DND-41 (cell line): ENCODE data around the gene DNPH1.

ENCODE experiments used
- EZH2 ChIP-seq: IDR thresholded peaks from 3 replicates; pipeline ENCODE4 v1.6.1; 2012; ENCODE audit warnings: borderline replicate concordance, low read depth, mild to moderate bottlenecking, moderate library complexity, low read length, inconsistent platforms; ENCODE audit not compliant: severe bottlenecking
- TF ChIP-seq, protein P1 (sequence below): IDR thresholded peaks from 2 replicates; pipeline ENCODE4 v1.5.1; 2012; ENCODE audit warnings: borderline replicate concordance, low read length, moderate library complexity, mild to moderate bottlenecking; ENCODE audit not compliant: poor library complexity, severe bottlenecking; ENCODE audit errors: extremely low read depth

DNA sequence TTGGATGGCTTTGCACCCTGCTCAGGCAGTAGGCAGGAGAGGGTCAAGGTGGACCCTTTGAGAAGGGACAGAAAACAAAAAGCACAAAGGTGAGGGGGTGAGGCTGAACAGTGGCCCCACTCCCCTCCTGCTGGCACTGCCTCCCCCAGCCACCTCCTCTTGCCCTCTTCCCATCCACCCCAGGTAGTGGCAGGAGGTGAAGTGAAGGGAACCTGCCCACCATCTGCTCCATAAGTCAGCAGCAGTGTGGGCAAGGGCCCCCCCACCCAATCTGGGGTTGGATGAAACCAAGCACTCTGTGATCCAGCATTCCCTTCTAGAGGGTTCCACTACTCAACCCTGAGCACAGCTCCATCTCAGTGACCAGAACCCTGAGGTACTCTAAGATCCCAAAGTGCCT lies 42.7 kb upstream of the DNPH1 start:
- TF ChIP-seq, protein P1, sequence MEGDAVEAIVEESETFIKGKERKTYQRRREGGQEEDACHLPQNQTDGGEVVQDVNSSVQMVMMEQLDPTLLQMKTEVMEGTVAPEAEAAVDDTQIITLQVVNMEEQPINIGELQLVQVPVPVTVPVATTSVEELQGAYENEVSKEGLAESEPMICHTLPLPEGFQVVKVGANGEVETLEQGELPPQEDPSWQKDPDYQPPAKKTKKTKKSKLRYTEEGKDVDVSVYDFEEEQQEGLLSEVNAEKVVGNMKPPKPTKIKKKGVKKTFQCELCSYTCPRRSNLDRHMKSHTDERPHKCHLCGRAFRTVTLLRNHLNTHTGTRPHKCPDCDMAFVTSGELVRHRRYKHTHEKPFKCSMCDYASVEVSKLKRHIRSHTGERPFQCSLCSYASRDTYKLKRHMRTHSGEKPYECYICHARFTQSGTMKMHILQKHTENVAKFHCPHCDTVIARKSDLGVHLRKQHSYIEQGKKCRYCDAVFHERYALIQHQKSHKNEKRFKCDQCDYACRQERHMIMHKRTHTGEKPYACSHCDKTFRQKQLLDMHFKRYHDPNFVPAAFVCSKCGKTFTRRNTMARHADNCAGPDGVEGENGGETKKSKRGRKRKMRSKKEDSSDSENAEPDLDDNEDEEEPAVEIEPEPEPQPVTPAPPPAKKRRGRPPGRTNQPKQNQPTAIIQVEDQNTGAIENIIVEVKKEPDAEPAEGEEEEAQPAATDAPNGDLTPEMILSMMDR = no peak
- TF ChIP-seq EZH2 = no peak
